HepG2 (cell line): ENCODE measurements around the gene ARF4.

ENCODE experiments used
- ARNT ChIP-seq: fragments of 450-650 bp; IDR thresholded peaks from 2 replicates; pipeline ENCODE4 v1.6.1; 2017
- HOXA7 ChIP-seq: sonication (generic); formaldehyde crosslinking; IDR thresholded peaks from 2 replicates; pipeline ENCODE4 v1.8.1; 2022; ENCODE audit warnings: mild to moderate bottlenecking, missing genetic modification reagents, moderate library complexity
- POLR2AphosphoS5 ChIP-seq: IDR thresholded peaks from 2 replicates; pipeline ENCODE4 v1.6.1; 2012; ENCODE audit warnings: low read depth, low read length
- TCF7L2 ChIP-seq: IDR thresholded peaks from 2 replicates; pipeline ENCODE4 v1.6.1; 2011; ENCODE audit warnings: mild to moderate bottlenecking, low read depth, low read length, moderate library complexity
- ZFP36 ChIP-seq: fragments of 150-350 bp; IDR thresholded peaks from 2 replicates; pipeline ENCODE4 v1.6.1; 2018; ENCODE audit warnings: borderline replicate concordance, low read length, low read depth; ENCODE audit not compliant: partially characterized antibody
- TF ChIP-seq, protein P1 (sequence below): sonication (generic); formaldehyde crosslinking; conservative IDR thresholded peaks from 2 replicates; pipeline ENCODE4 v1.4.0; 2020; ENCODE audit warnings: missing genetic modification reagents
- TF ChIP-seq, protein P2 (sequence below): sonication (generic); formaldehyde crosslinking; IDR thresholded peaks from 2 replicates; pipeline ENCODE4 v1.9.0; 2022; ENCODE audit warnings: missing genetic modification reagents, mild to moderate bottlenecking, borderline replicate concordance
- TF ChIP-seq, protein P3 (sequence below): sonication (generic); formaldehyde crosslinking; IDR thresholded peaks from 2 replicates; pipeline ENCODE4 v1.5.0; 2020; ENCODE audit warnings: missing genetic modification reagents
- TF ChIP-seq, protein P4 (sequence below): IDR thresholded peaks from 2 replicates; pipeline ENCODE4 v1.6.1; 2016
- TF ChIP-seq, protein P5 (sequence below): sonication (generic); formaldehyde crosslinking; IDR thresholded peaks from 2 replicates; pipeline ENCODE4 v1.5.0; 2020; ENCODE audit warnings: mild to moderate bottlenecking, missing genetic modification reagents, moderate library complexity

DNA sequence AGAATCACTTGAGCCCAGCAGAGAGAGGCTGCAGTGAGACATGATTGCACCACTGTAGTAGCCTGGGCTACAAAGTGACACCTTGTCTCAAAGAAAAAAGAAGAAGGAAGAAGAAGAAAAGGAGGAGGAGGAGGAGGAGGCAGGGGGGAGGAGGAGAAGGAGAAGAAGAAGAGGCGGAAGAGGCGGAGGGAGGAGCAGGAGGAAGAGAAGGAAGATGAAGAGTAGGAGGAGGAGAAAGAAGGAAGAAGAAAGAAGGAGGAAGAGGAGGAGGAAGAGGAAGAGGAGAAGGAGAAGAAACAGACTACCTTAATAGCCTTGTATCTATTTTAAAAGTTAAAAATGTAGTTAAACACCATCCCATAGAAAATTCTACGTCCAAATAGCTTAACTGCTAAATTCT lies 19.1 kb upstream of the ARF4 start:
- TF ChIP-seq, protein P1, sequence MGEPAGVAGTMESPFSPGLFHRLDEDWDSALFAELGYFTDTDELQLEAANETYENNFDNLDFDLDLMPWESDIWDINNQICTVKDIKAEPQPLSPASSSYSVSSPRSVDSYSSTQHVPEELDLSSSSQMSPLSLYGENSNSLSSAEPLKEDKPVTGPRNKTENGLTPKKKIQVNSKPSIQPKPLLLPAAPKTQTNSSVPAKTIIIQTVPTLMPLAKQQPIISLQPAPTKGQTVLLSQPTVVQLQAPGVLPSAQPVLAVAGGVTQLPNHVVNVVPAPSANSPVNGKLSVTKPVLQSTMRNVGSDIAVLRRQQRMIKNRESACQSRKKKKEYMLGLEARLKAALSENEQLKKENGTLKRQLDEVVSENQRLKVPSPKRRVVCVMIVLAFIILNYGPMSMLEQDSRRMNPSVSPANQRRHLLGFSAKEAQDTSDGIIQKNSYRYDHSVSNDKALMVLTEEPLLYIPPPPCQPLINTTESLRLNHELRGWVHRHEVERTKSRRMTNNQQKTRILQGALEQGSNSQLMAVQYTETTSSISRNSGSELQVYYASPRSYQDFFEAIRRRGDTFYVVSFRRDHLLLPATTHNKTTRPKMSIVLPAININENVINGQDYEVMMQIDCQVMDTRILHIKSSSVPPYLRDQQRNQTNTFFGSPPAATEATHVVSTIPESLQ (CRISPR knock-in tag), result no peak
- TF ChIP-seq ZFP36, result no peak
- TF ChIP-seq, protein P2, sequence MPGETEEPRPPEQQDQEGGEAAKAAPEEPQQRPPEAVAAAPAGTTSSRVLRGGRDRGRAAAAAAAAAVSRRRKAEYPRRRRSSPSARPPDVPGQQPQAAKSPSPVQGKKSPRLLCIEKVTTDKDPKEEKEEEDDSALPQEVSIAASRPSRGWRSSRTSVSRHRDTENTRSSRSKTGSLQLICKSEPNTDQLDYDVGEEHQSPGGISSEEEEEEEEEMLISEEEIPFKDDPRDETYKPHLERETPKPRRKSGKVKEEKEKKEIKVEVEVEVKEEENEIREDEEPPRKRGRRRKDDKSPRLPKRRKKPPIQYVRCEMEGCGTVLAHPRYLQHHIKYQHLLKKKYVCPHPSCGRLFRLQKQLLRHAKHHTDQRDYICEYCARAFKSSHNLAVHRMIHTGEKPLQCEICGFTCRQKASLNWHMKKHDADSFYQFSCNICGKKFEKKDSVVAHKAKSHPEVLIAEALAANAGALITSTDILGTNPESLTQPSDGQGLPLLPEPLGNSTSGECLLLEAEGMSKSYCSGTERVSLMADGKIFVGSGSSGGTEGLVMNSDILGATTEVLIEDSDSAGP (CRISPR knock-in tag), result no peak
- TF ChIP-seq POLR2AphosphoS5, result no peak
- TF ChIP-seq ARNT, result no peak
- TF ChIP-seq, protein P3, sequence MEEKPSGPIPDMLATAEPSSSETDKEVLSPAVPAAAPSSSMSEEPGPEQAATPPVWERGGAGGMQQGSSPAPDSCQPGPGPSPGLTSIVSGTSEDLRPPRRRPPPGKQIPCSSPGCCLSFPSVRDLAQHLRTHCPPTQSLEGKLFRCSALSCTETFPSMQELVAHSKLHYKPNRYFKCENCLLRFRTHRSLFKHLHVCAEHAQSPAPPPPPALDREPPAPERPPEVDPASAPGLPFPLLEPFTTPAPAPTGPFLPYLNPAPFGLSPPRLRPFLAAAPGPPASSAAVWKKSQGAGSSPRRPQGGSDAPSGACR (CRISPR knock-in tag), result no peak
- no peak for TF ChIP-seq HOXA7 (CRISPR knock-in tag)
- no peak for TF ChIP-seq TCF7L2
- TF ChIP-seq, protein P4, sequence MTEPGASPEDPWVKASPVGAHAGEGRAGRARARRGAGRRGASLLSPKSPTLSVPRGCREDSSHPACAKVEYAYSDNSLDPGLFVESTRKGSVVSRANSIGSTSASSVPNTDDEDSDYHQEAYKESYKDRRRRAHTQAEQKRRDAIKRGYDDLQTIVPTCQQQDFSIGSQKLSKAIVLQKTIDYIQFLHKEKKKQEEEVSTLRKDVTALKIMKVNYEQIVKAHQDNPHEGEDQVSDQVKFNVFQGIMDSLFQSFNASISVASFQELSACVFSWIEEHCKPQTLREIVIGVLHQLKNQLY, result no peak
- TF ChIP-seq, protein P5, sequence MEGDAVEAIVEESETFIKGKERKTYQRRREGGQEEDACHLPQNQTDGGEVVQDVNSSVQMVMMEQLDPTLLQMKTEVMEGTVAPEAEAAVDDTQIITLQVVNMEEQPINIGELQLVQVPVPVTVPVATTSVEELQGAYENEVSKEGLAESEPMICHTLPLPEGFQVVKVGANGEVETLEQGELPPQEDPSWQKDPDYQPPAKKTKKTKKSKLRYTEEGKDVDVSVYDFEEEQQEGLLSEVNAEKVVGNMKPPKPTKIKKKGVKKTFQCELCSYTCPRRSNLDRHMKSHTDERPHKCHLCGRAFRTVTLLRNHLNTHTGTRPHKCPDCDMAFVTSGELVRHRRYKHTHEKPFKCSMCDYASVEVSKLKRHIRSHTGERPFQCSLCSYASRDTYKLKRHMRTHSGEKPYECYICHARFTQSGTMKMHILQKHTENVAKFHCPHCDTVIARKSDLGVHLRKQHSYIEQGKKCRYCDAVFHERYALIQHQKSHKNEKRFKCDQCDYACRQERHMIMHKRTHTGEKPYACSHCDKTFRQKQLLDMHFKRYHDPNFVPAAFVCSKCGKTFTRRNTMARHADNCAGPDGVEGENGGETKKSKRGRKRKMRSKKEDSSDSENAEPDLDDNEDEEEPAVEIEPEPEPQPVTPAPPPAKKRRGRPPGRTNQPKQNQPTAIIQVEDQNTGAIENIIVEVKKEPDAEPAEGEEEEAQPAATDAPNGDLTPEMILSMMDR (CRISPR knock-in tag), result no peak
